Inferior parietal cortex (tissue), 1 donor: ENCODE measurements around the gene C1orf167.

ENCODE experiments used
- DNase-seq: peaks from one replicate; pipeline ENCODE4 v3.0.0-alpha.2; 2016; ENCODE audit errors: extremely low spot score

C1orf167 gene

GRCh38 chr1:11735854-11736745 lies 25.9 kb upstream of the C1orf167 start, which contains the start of gene AGTRAP:
AGTRAP (plus strand) TSS chr1:11736136; CDS start chr1:11736209, 73 bp downstream.
- DNase-seq: peak; percentile 93

- no peak for DNase-seq
Observed at GRCh38 chr1:11736746-11737639, 25.0 kb upstream of the C1orf167 start.

DNA sequence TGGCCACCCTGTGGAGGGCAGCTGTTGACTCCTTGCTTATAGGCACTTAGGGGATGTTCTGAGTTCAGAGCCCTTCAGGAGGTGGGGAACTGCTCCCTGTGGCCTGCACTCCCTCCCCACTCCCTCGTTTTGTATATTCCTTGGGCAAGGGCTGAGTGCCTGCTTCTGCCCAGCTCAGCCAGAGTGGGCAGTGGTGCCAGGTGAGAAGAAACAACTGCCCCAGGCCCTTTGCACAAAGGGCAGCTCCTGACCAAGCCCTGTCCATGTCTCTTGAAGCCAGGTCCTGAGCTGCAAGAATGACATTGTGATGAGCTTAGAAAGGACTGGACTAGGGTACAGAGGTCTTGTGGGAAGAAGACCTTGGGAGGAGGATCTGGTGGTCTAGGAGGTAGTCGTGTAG lies 23.9 kb upstream of the C1orf167 start:
- no peak for DNase-seq

DNA sequence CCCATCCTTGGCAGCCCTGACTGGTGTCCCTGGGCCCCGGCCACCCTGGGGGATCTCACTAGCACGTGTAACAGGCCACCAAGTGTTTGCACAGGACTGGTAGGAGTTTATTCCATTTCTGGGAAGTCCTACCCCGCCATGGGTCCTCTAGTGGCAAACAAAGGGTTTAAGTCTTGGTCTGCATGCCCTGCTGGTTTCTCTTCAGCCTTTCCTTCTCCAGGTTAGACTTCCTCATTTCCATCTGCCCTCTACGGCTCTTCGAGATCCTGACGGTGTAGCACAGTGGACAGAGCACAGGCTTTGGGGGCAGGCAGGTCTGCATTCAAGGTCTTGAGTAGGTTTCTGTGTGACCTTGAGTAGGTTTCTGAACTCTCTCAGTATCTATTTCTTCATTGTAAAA lies 23.2 kb upstream of the C1orf167 start:
- DNase-seq: no peak

- no peak for DNase-seq
Observed at GRCh38 chr1:11740258-11741192, 21.5 kb upstream of the C1orf167 start.

GRCh38 chr1:11741482-11741881 lies 20.5 kb upstream of the C1orf167 start:
- DNase-seq: no peak

DNA sequence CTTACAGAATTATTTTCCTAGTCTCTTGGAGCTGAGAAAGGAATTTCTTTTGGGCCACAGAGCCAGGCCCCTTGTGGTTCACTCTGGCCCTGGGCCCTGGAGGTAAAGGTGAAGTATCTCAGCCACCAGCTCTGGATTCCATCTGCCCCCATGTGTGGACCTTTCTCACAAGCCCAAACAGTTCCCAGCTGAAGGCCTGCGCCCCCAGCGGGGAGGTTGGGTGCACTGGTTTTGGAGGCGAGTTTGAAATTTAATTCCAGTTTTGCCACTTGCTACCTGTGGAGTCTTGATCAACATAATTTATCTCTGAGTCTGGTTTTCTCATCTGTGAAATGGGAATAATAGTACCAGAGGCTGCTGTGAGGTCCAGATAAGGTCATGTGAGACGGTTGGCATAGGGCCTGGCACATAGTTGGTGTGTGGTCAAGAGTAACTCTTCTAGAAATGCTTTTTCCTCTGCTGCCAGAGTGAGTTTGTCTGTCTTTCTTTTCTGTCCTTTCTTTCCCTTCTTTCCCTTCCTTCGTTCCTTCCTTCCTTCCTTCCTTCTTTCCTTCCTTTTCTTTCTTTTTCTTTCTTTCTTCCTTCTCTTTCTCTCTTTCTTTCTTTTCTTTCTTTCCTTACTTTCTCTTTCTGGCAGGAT lies 20.0 kb upstream of the C1orf167 start:
- DNase-seq: no peak

- DNase-seq: no peak
Observed at GRCh38 chr1:11744287-11744686, 17.7 kb upstream of the C1orf167 start.

- DNase-seq: no peak
Observed at GRCh38 chr1:11746092-11746491, 15.9 kb upstream of the C1orf167 start.

DNA sequence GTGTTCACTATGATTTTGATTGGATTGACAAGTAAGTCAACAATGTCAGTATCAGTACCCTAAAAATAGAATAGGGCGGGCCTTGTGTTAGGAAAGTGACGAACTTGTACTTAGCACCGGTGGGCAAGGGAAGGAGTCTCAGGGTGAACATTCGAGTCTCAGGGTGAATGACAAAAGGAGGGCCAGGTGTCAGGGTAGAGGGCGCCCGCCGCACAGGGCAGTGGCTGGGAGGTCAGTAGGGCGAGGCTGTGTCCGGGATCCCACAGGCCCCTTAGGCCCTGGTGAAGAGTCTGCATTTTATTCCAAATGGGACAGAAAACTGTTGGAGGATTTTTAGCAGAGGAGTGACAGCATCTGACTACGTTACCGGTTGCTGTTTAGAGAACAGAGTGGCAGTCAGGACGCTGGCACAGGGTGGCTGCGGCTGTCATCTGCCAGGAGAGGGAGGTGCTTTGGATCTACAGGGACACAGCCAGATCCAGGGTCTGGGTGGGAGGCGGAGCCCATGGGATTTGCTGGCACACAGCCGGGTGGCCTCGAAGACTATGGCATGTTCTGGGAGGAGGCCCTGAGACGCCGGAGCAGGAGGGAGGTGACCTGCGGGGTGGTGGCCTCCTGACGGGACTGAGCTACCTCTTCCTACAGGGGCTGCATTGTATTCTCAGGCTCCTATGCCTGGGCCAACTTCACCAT lies 15.1 kb upstream of the C1orf167 start:
- DNase-seq: no peak

DNA sequence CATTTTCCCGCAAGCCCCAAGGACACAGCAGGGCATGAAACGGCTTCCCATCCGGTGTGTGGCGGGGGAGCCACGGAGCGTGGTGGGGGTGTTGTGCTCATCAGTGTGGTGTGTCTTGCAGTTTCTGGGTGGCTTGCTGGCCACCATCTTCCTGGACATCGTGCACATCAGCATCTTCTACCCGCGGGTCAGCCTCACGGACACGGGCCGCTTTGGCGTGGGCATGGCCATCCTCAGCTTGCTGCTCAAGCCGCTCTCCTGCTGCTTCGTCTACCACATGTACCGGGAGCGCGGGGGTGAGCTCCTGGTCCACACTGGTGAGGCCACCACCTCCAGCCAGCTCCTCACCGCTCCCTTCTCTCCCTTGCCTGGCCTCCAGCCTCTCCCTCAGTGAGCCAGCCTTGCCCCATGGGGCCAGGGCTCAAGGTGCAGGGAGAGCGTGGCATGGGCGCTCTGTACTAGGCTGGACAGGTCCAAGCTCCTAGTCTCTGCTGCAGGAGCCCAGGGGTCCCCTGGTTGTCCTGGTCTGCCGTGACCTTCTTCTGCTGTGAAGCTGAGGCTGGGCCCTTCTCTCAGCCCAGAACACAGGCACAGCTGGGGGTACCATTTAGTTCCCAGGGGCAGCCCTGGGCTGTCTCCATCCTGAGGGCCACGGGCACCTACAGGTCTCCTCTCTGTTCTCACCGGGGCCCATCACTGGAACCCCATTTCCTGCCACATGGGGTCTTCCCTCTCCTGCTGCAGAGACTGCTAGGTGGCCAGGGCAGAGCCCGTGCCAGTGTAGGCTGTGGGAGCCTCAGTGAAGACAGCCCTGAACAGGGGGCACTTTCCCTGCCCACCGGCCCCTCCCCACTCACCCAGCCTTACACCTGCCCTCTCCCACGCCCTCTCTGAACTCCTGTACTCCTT lies 13.4 kb upstream of the C1orf167 start:
- DNase-seq: no peak

DNA sequence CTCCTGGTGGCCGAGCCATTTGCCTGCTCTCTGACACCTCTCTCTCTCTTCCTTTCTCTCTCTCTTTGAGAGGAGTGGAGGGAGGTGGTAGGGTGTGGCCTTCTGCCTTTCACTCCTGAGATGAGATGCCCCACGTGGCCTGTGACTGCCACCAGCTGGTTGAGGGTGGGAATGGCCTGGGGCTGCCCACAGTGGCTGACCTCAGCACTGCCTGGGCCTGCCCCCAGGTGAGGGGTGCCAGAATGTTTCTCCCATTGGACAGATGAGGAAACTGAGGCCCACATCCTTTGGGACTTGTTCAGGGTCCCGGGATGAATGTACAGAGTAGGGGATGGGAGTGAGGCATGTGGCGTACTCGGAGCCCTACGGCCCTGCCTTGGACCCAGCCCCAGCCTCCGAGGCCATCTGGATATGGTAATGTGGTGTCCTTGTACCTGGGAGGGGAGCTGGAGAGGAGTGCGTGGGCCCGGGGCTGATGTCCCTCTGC lies 12.7 kb upstream of the C1orf167 start:
- DNase-seq: peak; percentile 43

- no peak for DNase-seq
Observed at GRCh38 chr1:11749996-11750395, 12.0 kb upstream of the C1orf167 start.

GRCh38 chr1:11751087-11751486 lies 10.9 kb upstream of the C1orf167 start:
- no peak for DNase-seq

DNA sequence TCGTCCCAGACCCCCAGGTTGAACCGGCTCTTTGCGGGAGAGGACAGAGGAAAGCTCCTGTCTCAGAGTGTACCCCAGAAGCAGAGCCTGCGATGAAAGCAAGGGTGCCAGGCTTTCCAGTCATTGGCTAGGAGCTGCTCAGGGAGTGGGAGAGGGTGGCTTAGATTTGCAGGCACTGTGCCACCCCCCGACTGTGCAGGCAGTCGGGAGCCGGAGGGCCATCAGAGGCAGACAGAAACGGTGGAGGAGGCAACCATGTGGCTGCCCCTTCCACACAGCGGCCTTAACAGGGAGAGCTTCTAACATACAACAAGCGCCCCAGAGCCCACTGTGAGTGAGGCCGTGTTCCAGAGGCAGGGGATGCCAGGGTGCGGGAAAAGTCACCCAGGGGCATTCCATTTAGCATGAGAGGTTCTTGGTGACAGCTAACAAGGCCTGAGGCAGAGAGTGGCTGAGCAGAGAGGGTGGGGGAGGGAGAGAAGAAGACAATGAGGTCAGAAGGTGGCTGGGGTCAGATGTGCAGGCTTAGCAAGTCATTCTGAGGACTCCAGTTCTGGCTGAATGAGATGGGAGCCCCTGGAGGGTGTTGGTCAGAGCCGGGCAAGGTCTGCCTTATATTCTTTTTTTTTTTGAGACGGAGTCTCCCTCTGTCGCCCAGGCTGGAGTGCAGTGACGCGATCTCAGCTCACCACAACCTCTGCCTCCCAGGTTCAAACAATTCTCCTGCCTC lies 9.5 kb upstream of the C1orf167 start:
- DNase-seq: no peak

DNA sequence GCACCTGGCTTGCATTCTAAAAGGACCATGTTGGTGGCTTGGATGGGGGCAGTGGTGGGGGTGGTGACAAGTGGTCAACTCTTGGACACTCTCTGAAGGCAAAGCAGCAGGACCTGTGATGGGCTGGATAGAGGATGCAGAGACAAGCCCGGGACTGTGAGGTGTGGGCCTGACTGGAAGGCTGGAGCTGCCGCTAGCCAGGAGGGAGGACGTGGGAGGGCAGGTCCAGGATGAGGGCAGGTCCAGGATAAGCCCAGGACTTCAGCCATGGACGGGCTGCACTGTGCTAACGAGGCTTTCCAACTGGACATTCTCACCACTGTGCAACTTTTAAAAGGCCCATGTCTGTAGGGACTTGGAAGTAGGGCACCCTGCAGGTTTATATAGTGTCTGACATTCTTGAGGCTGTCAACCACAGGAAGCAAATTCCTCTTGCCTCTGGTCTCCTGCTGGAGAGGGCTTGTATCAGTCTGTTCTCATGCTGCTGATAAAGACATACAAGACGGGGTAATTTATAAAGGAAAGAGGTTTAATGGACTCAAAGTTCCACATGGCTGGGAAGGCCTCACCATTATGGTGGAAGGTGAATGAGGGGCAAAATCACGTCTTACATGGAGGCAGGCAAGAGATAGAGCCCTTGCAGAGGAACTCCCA lies 8.3 kb upstream of the C1orf167 start:
- DNase-seq: no peak

GRCh38 chr1:11757047-11757446 lies 4.9 kb upstream of the C1orf167 start:
- DNase-seq: no peak

- DNase-seq: no peak
Observed at GRCh38 chr1:11759791-11760190, 2.2 kb upstream of the C1orf167 start.
